ENCODE measurements around the gene LIAS.

Gene LIAS

GRCh38 chr4:39480251-39480650 lies 21.4 kb downstream of the LIAS start:
- no peak for DNase-seq (ENCODE audit: low spot score)
- in situ Hi-C loops (cut with MboI; ENCODE audit: low pct_unique_long_range_greater_than_20kb, low sequenced_read_pairs, unreplicated experiment) = no loop called here
- no peak for TF ChIP-seq CTCF (IDR thresholded peaks at IDR 0.05; ENCODE audit: extremely low read depth, insufficient read depth, missing control alignments)

DNA sequence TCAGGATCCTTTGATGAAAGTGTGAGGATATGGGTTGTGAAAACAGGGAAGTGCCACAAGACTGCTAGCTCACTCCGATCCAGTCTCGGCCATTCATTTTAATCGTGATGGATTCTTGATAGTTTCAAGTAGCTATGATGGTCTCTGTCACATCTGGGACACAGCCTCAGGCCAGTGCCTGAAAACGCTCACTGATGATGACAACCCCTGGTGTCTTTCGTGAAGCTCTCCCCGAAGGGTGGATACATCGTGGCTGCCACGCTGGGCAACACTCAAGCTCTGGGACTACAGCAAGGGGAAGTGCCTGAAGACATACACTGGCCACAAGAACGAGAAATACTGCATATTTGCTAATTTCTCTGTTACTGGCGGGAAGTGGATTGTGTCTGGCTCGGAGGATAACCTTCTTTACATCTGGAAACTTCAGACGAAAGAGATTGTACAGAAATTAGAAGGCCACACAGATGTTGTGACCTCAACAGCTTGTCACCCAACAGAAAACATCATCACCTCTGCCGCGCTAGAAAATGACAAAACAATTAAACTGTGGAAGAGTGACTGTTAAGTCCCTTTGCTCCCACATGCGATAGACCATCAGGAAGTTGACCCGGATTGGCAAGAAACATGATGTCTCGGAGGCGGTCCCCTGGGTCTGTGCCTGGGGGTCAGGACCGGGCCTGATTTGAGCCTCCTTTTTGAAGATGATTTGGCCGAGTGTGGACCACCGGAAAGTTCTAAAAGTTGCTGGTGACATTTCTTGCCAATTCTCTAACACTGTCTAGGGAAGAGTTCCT lies 22.2 kb downstream of the LIAS start:
- no peak for DNase-seq (ENCODE audit: low spot score)
- TF ChIP-seq CTCF (IDR thresholded peaks at IDR 0.05; ENCODE audit: extremely low read depth, insufficient read depth, missing control alignments) = no peak
- in situ Hi-C loops (cut with MboI; ENCODE audit: low pct_unique_long_range_greater_than_20kb, low sequenced_read_pairs, unreplicated experiment) = no loop called here

GRCh38 chr4:39484582-39485272 lies 25.9 kb downstream of the LIAS start:
- in situ Hi-C loops (cut with MboI; ENCODE audit: low pct_unique_long_range_greater_than_20kb, low sequenced_read_pairs, unreplicated experiment) = no loop called here
- no peak for TF ChIP-seq CTCF (IDR thresholded peaks at IDR 0.05; ENCODE audit: extremely low read depth, insufficient read depth, missing control alignments)
- no peak for DNase-seq (ENCODE audit: low spot score)

- TF ChIP-seq CTCF (IDR thresholded peaks at IDR 0.05; ENCODE audit: extremely low read depth, insufficient read depth, missing control alignments) = no peak
- in situ Hi-C loops (cut with MboI; ENCODE audit: low pct_unique_long_range_greater_than_20kb, low sequenced_read_pairs, unreplicated experiment) = no loop called here
- DNase-seq (ENCODE audit: low spot score) = no peak
Observed at GRCh38 chr4:39486221-39486804, 27.5 kb downstream of the LIAS start.

DNA sequence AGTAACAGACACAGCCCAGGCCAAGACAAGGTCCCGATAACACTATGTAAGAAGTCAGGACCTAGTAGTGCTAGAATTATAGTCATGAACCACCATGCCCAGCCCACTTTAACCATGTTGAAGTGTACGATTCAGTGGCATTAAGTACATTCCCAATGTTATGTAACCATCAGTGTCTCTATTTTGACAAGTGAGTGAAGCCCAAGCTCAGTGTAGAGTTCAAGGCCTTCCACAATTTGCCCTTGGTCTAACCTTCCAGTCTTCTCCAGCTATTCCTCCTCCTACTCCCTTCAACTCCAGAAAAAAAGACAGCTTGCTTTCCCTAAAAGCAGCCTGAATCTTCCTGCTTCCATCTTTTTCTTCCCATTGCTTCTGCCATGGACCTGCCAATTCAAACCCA lies 31.5 kb downstream of the LIAS start:
- in situ Hi-C loops (cut with MboI; ENCODE audit: low pct_unique_long_range_greater_than_20kb, low sequenced_read_pairs, unreplicated experiment) = no loop called here
- no peak for TF ChIP-seq CTCF (IDR thresholded peaks at IDR 0.05; ENCODE audit: extremely low read depth, insufficient read depth, missing control alignments)
- no peak for DNase-seq (ENCODE audit: low spot score)

DNA sequence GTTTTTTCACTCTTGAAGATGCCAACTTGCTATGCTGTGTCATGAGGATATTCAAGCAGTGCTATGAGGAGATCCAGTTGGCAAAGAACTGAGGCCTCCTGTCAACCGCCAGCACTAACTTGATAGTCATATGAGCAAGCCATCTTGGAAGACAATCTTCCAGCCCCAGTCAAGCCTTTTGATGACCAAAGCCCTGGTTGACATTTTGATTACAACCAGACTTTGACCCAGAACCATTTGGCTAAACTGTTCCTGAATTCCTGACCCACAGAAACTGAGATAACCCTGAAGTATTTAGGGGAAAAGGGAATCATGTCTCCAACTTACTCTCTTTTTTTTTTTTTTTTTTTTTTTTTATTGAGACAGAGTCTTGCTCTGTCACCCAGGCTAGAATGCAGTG lies 35.5 kb downstream of the LIAS start:
- TF ChIP-seq CTCF (IDR thresholded peaks at IDR 0.05; ENCODE audit: extremely low read depth, insufficient read depth, missing control alignments) = no peak
- in situ Hi-C loops (cut with MboI; ENCODE audit: low pct_unique_long_range_greater_than_20kb, low sequenced_read_pairs, unreplicated experiment) = no loop called here
- no peak for DNase-seq (ENCODE audit: low spot score)

Data from GM13977 (cell line).